IMR-90 (cell line): ENCODE data around the gene FANCF. TPM values are rescaled to one million over a fixed set of nuclear protein-coding genes. Genes with fewer than 3 reads are reported as not detected.

Experiments used
- ATAC-seq: fragments of 200-7000 bp; cut with Tn5 transposase; 2 replicates; pipeline ENCODE4 v1.9.1; 2020; ENCODE audit warnings: low read depth, mild to moderate bottlenecking, moderate library complexity
- BruUV-seq: library from RNA; stranded (reverse); fragments of 400-500 nt; replicated peaks from 2 replicates; lab custom pipeline; 2021; lab: Mats Ljungman, UMichigan
- CTCF ChIA-PET: fragments of 300-600 bp; formaldehyde crosslinking; extraction: SDS; loops from one replicate; lab custom pipeline; 2021; ENCODE audit warnings: antibody characterized with exemption; lab: Yijun Ruan, JAX
- POLR2A ChIA-PET: fragments of 300-600 bp; sonication (Branson Sonifier 250); formaldehyde crosslinking; loops from one replicate; lab custom pipeline; 2022; ENCODE audit warnings: antibody characterized with exemption; ENCODE audit not compliant: unreplicated experiment; lab: Charles Lee
- DNase-seq: peaks from one replicate; pipeline ENCODE4 v3.0.0; 2013
- H2AFZ ChIP-seq: replicated peaks from 2 replicates; pipeline ENCODE3; 2013; ENCODE audit warnings: low read length, mild to moderate bottlenecking; ENCODE audit not compliant: poor library complexity
- H2AK5ac ChIP-seq: 2 replicates; pipeline ENCODE4 v1.6.1; 2013; ENCODE audit warnings: low read depth, low read length, inconsistent platforms
- H2AK9ac ChIP-seq: replicated peaks from 2 replicates; pipeline ENCODE3; 2013; ENCODE audit warnings: mild to moderate bottlenecking, low read depth, low read length, moderate library complexity; ENCODE audit not compliant: poor library complexity
- H2BK120ac ChIP-seq: 2 replicates; pipeline ENCODE4 v1.6.1; 2013; ENCODE audit warnings: low read depth, low read length, inconsistent platforms
- H2BK15ac ChIP-seq: 3 replicates; pipeline ENCODE4 v1.6.1; 2013; ENCODE audit warnings: low read depth, low read length, inconsistent platforms
- H2BK20ac ChIP-seq: 2 replicates; pipeline ENCODE4 v1.6.1; 2013; ENCODE audit warnings: low read depth, mild to moderate bottlenecking, inconsistent platforms, low read length, moderate library complexity
- H2BK5ac ChIP-seq: 2 replicates; pipeline ENCODE4 v1.6.1; 2013; ENCODE audit warnings: mild to moderate bottlenecking, low read depth, low read length, inconsistent platforms; ENCODE audit not compliant: poor library complexity, severe bottlenecking
- H3K14ac ChIP-seq: replicated peaks from 2 replicates; pipeline ENCODE4 v1.6.1; 2013; ENCODE audit warnings: low read depth, low read length, inconsistent platforms
- H3K18ac ChIP-seq: 2 replicates; pipeline ENCODE4 v1.6.1; 2013; ENCODE audit warnings: low read depth, low read length, control low read depth
- H3K23ac ChIP-seq: 2 replicates; pipeline ENCODE4 v1.6.1; 2013; ENCODE audit warnings: low read depth, low read length, inconsistent platforms
- H3K27ac ChIP-seq: 2 replicates; pipeline ENCODE4 v1.5.1; 2013; ENCODE audit warnings: mild to moderate bottlenecking, control low read depth, low read length; ENCODE audit not compliant: insufficient read depth
- H3K27me3 ChIP-seq: 2 replicates; pipeline ENCODE4 v1.6.1; 2013; ENCODE audit warnings: low read length; ENCODE audit not compliant: control insufficient read depth, insufficient read depth
- H3K36me3 ChIP-seq: 2 replicates; pipeline ENCODE4 v1.6.1; 2013; ENCODE audit warnings: low read length, mixed read lengths; ENCODE audit not compliant: control insufficient read depth, insufficient read depth
- H3K4ac ChIP-seq: 2 replicates; pipeline ENCODE4 v1.6.1; 2013; ENCODE audit warnings: low read depth, low read length, inconsistent platforms
- H3K4me1 ChIP-seq: 2 replicates; pipeline ENCODE4 v1.6.1; 2013; ENCODE audit warnings: low read length, mixed read lengths; ENCODE audit not compliant: control insufficient read depth, insufficient read depth
- H3K4me2 ChIP-seq: 2 replicates; pipeline ENCODE4 v1.6.1; 2013; ENCODE audit warnings: low read depth, mild to moderate bottlenecking, control low read depth, low read length, moderate library complexity
- H3K4me3 ChIP-seq: 2 replicates; pipeline ENCODE4 v1.5.1; 2013; ENCODE audit warnings: low read depth, mild to moderate bottlenecking, control low read depth, low read length, moderate library complexity; ENCODE audit not compliant: insufficient read depth
- H3K56ac ChIP-seq: 2 replicates; pipeline ENCODE4 v1.6.1; 2013; ENCODE audit warnings: low read length, inconsistent platforms; ENCODE audit not compliant: insufficient read depth; ENCODE audit errors: extremely low read depth
- H3K79me1 ChIP-seq, 2 experiments: 2 replicates each; pipeline ENCODE4 v1.6.1; 2013; ENCODE audit warnings: low read length in 2 of 2, inconsistent platforms in 1 of 2, low read depth in 1 of 2
- H3K9ac ChIP-seq: 2 replicates; pipeline ENCODE4 v1.6.1; 2013; ENCODE audit warnings: low read depth, low read length, control low read depth
- H3K9me1 ChIP-seq: 2 replicates; pipeline ENCODE4 v1.6.1; 2013; ENCODE audit warnings: low read length, inconsistent platforms; ENCODE audit not compliant: insufficient read depth
- H3K9me3 ChIP-seq: 2 replicates; pipeline ENCODE4 v1.6.1; 2013; ENCODE audit warnings: low read length; ENCODE audit not compliant: control insufficient read depth, insufficient read depth
- H4K20me1 ChIP-seq: 2 replicates; pipeline ENCODE4 v1.6.1; 2013; ENCODE audit warnings: low read length, inconsistent platforms; ENCODE audit not compliant: insufficient read depth
- H4K5ac ChIP-seq: 2 replicates; pipeline ENCODE4 v1.6.1; 2013; ENCODE audit warnings: mild to moderate bottlenecking, low read depth, low read length, control low read depth
- H4K8ac ChIP-seq, 2 experiments: 2 replicates each; pipeline ENCODE4 v1.6.1; 2013; ENCODE audit warnings: low read depth in 2 of 2, low read length in 2 of 2, control low read depth in 1 of 2, inconsistent platforms in 1 of 2
- H4K91ac ChIP-seq: 2 replicates; pipeline ENCODE4 v1.6.1; 2013; ENCODE audit warnings: low read depth, low read length, inconsistent platforms; ENCODE audit not compliant: insufficient read depth
- BHLHE40 ChIP-seq: fragments of 150-350 bp; IDR thresholded peaks from 2 replicates; pipeline ENCODE4 v1.6.1; 2016; ENCODE audit warnings: mild to moderate bottlenecking, low read depth, low read length
- CEBPB ChIP-seq: IDR thresholded peaks from 2 replicates; pipeline ENCODE4 v1.6.1; 2012; ENCODE audit warnings: low read depth, low read length, improper control_type of control experiment
- CHD1 ChIP-seq: IDR thresholded peaks from 2 replicates; pipeline ENCODE4 v1.6.1; 2012; ENCODE audit warnings: low read depth, low read length, improper control_type of control experiment
- MAFK ChIP-seq: IDR thresholded peaks from 2 replicates; pipeline ENCODE4 v1.6.1; 2012; ENCODE audit warnings: low read depth, low read length, improper control_type of control experiment
- MAZ ChIP-seq: IDR thresholded peaks from 2 replicates; pipeline ENCODE4 v1.6.1; 2012; ENCODE audit warnings: low read depth, mild to moderate bottlenecking, low read length, improper control_type of control experiment, moderate library complexity, borderline replicate concordance
- MXI1 ChIP-seq: IDR thresholded peaks from 2 replicates; pipeline ENCODE4 v1.6.1; 2012; ENCODE audit warnings: low read depth, mild to moderate bottlenecking, low read length, moderate library complexity, borderline replicate concordance
- RCOR1 ChIP-seq: IDR thresholded peaks from 2 replicates; pipeline ENCODE4 v1.6.1; 2012; ENCODE audit warnings: mild to moderate bottlenecking, low read length, improper control_type of control experiment; ENCODE audit not compliant: insufficient replicate concordance
- RFX5 ChIP-seq: IDR thresholded peaks from 2 replicates; pipeline ENCODE4 v1.8.0; 2012; ENCODE audit warnings: low read depth, mild to moderate bottlenecking, low read length, moderate library complexity
- SMC3 ChIP-seq: fragments of 150-350 bp; IDR thresholded peaks from 2 replicates; pipeline ENCODE4 v1.6.1; 2016; ENCODE audit warnings: low read depth, mild to moderate bottlenecking, antibody characterized with exemption, low read length, moderate library complexity
- WGBS, 2 experiments: methylation state at CpG; one replicate each; pipeline versions ENCODE4 v1.1.5 to v1.1.7; 2013; ENCODE audit warnings: missing lambda C conversion rate in 2 of 2; ENCODE audit not compliant: insufficient read length in 1 of 2; ENCODE audit errors: extremely low coverage in 2 of 2; 5-methylcytosine and 5-hydroxymethylcytosine counted together
- dilution Hi-C: fragments of 300-500 bp; cut with HindIII; formaldehyde crosslinking; loops from one replicate; pipeline ENCODE4 v1.14.3; 2018; ENCODE audit warnings: low sequenced_read_pairs; ENCODE audit not compliant: unreplicated experiment
- in situ Hi-C: fragments of 300-500 bp; cut with MboI; formaldehyde crosslinking; loops from 3 replicates; pipeline ENCODE4 v1.14.3; 2019; ENCODE audit warnings: low sequenced_read_pairs, inconsistent platforms, mixed read lengths
- intact Hi-C: fragments of 100-400 bp; cut with micrococcal nuclease; formaldehyde crosslinking; loops from 2 replicates; pipeline ENCODE4 v1.10.0; 2022
- polyA plus RNA-seq, 3 experiments: library from polyadenylated mRNA; depleted of rRNA; stranded (reverse); fragments of >200 nt; gene quantifications; 2 replicates each; pipeline ENCODE4 v1.2.3, GENCODE V29; 2012; ENCODE audit warnings: low replicate concordance in 1 of 3
- total RNA-seq: library from RNA; depleted of rRNA; stranded (reverse); fragments of >200 nt; gene quantifications from 2 replicates; pipeline ENCODE4 v1.2.3, GENCODE V29; 2012
- TF ChIP-seq, protein P1 (sequence below): conservative IDR thresholded peaks from 2 replicates; pipeline ENCODE4 v1.5.1; 2012; ENCODE audit warnings: mild to moderate bottlenecking, low read depth, low read length, improper control_type of control experiment
- TF ChIP-seq, protein P2 (sequence below): fragments of 150-350 bp; IDR thresholded peaks from 2 replicates; pipeline ENCODE4 v1.6.1; 2016; ENCODE audit warnings: low read depth, mild to moderate bottlenecking, low read length, moderate library complexity, borderline replicate concordance

The FANCF gene
- total and polyA plus RNA-seq, 2 of the 4 experiments (the other 2 are of a cell fraction) = 3.3 to 5.6 TPM

DNA sequence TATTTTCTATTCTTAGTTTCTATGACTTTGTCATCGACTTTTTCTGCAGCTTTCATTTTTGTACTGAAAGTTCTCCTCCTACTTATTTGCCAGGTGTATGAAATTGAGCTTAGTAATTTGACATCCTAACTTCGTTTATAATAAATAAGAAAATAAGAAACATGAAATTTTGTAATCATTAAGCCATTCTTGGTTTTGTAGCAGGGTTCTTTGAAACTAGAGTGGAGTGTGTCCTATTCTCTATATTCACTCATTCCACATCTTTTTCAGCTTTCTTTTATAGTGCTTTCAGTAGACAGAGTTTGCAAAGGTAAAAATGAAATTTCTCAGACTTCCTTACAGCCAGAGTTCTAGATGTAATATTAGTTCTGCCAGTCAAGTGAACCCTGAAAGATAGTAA, 47.8 kb downstream of the FANCF start:
- Histone ChIP-seq H2BK15ac (no peak overlapping the region), H2AK9ac (no peak overlapping the region), H3K9me1 (no peaks in the 10 kb centered on the region), H3K4me2 (no peak overlapping the region), H4K5ac (no peak overlapping the region), H3K4me3 (no peak overlapping the region), H3K79me1 (no peaks in the 10 kb centered on the region), H2AK5ac (no peak overlapping the region), H2BK120ac (no peak overlapping the region), H3K56ac (no peak overlapping the region), H3K4ac (no peak overlapping the region), H2BK5ac (no peak overlapping the region), H3K27me3 (no peaks in the 10 kb centered on the region), H4K91ac (no peak overlapping the region), H3K9me3 (no peaks in the 10 kb centered on the region), H3K9ac (no peak overlapping the region), H4K8ac (no peak overlapping the region), H2BK20ac (no peak overlapping the region), H3K36me3 (no peaks in the 10 kb centered on the region), H3K27ac (no peak overlapping the region), H3K14ac (no peak overlapping the region), H4K20me1 (no peaks in the 10 kb centered on the region), H3K4me1 (no peaks in the 10 kb centered on the region), H3K23ac (no peak overlapping the region), H3K18ac (no peak overlapping the region), H2AFZ (no peak overlapping the region)
- ATAC-seq = no peak
- no CpG with 5 or more reads among the region's 2 CpGs for WGBS, 2 experiments
- dilution Hi-C loops (no loop called here), in situ Hi-C loops (no loop called here), intact Hi-C loops (no loop called here)
- no TSS peak for BruUV-seq
- ChIA-PET CTCF (no interaction called here), POLR2A (no interaction called here)
- no peak for TF ChIP-seq BHLHE40
- TF ChIP-seq, protein P1, sequence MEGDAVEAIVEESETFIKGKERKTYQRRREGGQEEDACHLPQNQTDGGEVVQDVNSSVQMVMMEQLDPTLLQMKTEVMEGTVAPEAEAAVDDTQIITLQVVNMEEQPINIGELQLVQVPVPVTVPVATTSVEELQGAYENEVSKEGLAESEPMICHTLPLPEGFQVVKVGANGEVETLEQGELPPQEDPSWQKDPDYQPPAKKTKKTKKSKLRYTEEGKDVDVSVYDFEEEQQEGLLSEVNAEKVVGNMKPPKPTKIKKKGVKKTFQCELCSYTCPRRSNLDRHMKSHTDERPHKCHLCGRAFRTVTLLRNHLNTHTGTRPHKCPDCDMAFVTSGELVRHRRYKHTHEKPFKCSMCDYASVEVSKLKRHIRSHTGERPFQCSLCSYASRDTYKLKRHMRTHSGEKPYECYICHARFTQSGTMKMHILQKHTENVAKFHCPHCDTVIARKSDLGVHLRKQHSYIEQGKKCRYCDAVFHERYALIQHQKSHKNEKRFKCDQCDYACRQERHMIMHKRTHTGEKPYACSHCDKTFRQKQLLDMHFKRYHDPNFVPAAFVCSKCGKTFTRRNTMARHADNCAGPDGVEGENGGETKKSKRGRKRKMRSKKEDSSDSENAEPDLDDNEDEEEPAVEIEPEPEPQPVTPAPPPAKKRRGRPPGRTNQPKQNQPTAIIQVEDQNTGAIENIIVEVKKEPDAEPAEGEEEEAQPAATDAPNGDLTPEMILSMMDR = no peak
- TF ChIP-seq SMC3 = no peak
- TF ChIP-seq MAZ = no peak
- TF ChIP-seq MAFK = no peak
- no peak for TF ChIP-seq MXI1
- no peak for TF ChIP-seq CEBPB
- no peak for TF ChIP-seq RCOR1
- no peak for TF ChIP-seq CHD1
- TF ChIP-seq, protein P2, sequence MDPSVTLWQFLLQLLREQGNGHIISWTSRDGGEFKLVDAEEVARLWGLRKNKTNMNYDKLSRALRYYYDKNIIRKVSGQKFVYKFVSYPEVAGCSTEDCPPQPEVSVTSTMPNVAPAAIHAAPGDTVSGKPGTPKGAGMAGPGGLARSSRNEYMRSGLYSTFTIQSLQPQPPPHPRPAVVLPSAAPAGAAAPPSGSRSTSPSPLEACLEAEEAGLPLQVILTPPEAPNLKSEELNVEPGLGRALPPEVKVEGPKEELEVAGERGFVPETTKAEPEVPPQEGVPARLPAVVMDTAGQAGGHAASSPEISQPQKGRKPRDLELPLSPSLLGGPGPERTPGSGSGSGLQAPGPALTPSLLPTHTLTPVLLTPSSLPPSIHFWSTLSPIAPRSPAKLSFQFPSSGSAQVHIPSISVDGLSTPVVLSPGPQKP = no peak
- no peak for TF ChIP-seq RFX5
- no peak for DNase-seq
